ENCODE measurements around the gene PRRT4. TPM values are rescaled to one million over a fixed set of nuclear protein-coding genes. Genes with fewer than 3 reads are reported as not detected.

Gene PRRT4
- total and polyA plus RNA-seq, 3 donors from 2014 or later: 0.16 to 1.1 (median 1.1) TPM

DNA sequence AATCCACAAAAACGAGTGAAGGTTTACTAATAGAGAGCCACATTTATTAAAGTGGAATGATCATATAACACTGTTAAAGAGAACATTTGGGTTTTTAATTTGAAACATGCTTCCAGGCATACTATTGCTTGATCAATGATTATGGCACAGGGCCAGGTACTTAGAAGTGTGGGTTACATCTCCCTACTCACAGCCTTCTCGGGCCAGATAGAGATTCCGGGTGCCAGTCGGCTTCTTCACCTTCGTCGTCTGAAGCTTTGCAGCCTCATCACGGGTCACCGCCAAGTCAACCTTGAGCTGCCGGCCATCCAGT, 37.2 kb downstream of the PRRT4 start:
- Histone ChIP-seq H3K27ac (no peak overlapping the region), H3K9me3 (no peaks in the 10 kb centered on the region), H3K4me1 (no peaks in the 10 kb centered on the region), H3K4me3 (no peak overlapping the region), H3K36me3 (ENCODE audit: low read depth, missing control alignments) (no peaks in the 10 kb centered on the region), H3K27me3 (no peaks in the 10 kb centered on the region)
- TF ChIP-seq, protein P1, sequence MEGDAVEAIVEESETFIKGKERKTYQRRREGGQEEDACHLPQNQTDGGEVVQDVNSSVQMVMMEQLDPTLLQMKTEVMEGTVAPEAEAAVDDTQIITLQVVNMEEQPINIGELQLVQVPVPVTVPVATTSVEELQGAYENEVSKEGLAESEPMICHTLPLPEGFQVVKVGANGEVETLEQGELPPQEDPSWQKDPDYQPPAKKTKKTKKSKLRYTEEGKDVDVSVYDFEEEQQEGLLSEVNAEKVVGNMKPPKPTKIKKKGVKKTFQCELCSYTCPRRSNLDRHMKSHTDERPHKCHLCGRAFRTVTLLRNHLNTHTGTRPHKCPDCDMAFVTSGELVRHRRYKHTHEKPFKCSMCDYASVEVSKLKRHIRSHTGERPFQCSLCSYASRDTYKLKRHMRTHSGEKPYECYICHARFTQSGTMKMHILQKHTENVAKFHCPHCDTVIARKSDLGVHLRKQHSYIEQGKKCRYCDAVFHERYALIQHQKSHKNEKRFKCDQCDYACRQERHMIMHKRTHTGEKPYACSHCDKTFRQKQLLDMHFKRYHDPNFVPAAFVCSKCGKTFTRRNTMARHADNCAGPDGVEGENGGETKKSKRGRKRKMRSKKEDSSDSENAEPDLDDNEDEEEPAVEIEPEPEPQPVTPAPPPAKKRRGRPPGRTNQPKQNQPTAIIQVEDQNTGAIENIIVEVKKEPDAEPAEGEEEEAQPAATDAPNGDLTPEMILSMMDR (IDR thresholded peaks at IDR 0.05): no peak
- TF ChIP-seq POLR2A (IDR thresholded peaks at IDR 0.05): no peak
- no peak for DNase-seq
- WGBS, 2 donors: 83 to 87% methylated on average over 9 of the region's 9 CpGs
- intact Hi-C loops (cut with DNase I; ENCODE audit: low total_unique reads): no loop called here

- Histone ChIP-seq H3K9me3 (no peaks in the 10 kb centered on the region), H3K36me3 (ENCODE audit: low read depth, missing control alignments) (no peaks in the 10 kb centered on the region), H3K4me1 (no peaks in the 10 kb centered on the region), H3K27me3 (no peaks in the 10 kb centered on the region), H3K4me3 (no peak overlapping the region), H3K27ac (no peak overlapping the region)
- intact Hi-C loops (cut with DNase I; ENCODE audit: low total_unique reads): no loop called here
- TF ChIP-seq POLR2A (IDR thresholded peaks at IDR 0.05): no peak
- TF ChIP-seq, protein P1 (IDR thresholded peaks at IDR 0.05): no peak
- no peak for DNase-seq
- 52 to 72% methylated on average over 10 of the region's 10 CpGs for WGBS, 2 donors
These were observed 37.8 kb downstream of the PRRT4 start for GRCh38 chr7:128323459-128324367.

- H3K4me1 ChIP-seq: no peaks in the 10 kb centered on the region
- H3K27me3 ChIP-seq: no peaks in the 10 kb centered on the region
- DNase-seq: no peak
These were observed 38.5 kb downstream of the PRRT4 start for GRCh38 chr7:128323040-128323439.

DNA sequence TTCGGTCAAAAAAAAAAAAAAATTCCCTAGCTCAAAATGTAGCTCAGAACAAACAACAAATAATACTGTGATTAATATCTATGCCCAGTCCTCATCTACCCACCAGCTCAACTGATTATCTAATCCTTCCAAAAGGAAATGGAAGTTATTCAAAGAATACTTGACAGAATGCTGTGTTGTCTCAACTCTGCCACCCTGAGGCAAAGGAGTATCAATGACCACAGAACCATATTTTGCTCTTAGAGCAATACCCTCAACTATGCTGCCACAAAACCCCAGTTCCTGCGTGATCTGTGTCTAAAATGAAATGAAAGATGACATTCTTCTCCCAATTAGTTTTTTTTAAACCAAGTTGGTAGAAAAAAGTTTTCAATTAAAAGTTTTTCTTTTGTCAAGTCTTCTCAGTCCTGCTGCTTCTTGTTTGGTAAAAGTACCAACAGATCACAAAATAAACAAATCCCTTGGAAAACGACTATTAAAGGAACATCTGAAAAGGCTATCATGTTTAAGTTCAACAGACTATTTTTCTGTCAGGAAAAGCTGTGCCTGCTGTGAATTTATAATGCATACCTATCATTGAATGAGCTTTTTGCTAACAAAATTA, 39.3 kb downstream of the PRRT4 start:
- TF ChIP-seq, protein P1 (IDR thresholded peaks at IDR 0.05): peak in 2 of 3 experiments; percentile 22 to 26
- no peak for TF ChIP-seq POLR2A (IDR thresholded peaks at IDR 0.05)
- 74 to 78% methylated on average over 3 of the region's 3 CpGs for WGBS, 2 donors
- H3K27ac ChIP-seq: no peak overlapping the region
- no peaks in the 10 kb centered on the region for H3K9me3 ChIP-seq
- H3K4me3 ChIP-seq: no peak overlapping the region
- H3K27me3 ChIP-seq: no peaks in the 10 kb centered on the region
- H3K4me1 ChIP-seq: no peaks in the 10 kb centered on the region
- H3K36me3 ChIP-seq (ENCODE audit: low read depth, missing control alignments): no peaks in the 10 kb centered on the region
- DNase-seq: no peak
- intact Hi-C loops (cut with DNase I; ENCODE audit: low total_unique reads): no loop called here

More at GRCh38 chr7:128323040-128323439, 38.5 kb downstream of the PRRT4 start:
- Histone ChIP-seq H3K9me3 (no peaks in the 10 kb centered on the region), H3K4me3 (no peak overlapping the region), H3K36me3 (ENCODE audit: low read depth, missing control alignments) (no peaks in the 10 kb centered on the region), H3K27ac (no peak overlapping the region)
- TF ChIP-seq POLR2A (IDR thresholded peaks at IDR 0.05): no peak
- TF ChIP-seq, protein P1 (IDR thresholded peaks at IDR 0.05): no peak
- intact Hi-C loops (cut with DNase I; ENCODE audit: low total_unique reads): no loop called here

Measured in testis (tissue), 3 donors.